Peyer's patch (tissue), 4 donors: Measurements from ENCODE around the gene TPI1. TPM values are rescaled to one million over a fixed set of nuclear protein-coding genes. Genes with fewer than 3 reads are reported as not detected.

Source experiments
- DNase-seq, 3 donors: peaks; one replicate each; pipeline ENCODE4 v3.0.0-alpha.2; 2017 to 2019
- H3K27ac ChIP-seq, 4 donors: fragments of 200-600 bp; sonication (generic); one replicate each; pipeline ENCODE4 v1.5.1; 2016 to 2019
- H3K27me3 ChIP-seq, 2 donors: fragments of 200-600 bp; sonication (generic); one replicate each; pipeline ENCODE4 v1.5.1; 2019
- H3K36me3 ChIP-seq, 3 donors: fragments of 200-600 bp; sonication (generic); one replicate each; pipeline ENCODE4 v1.5.1; 2016 to 2019
- H3K4me1 ChIP-seq, 4 donors: fragments of 200-600 bp; sonication (generic); one replicate each; pipeline ENCODE4 v1.5.1; 2016 to 2019
- H3K4me3 ChIP-seq, 4 donors: fragments of 200-600 bp; sonication (generic); 1 replicate in 3 of 4; 2 replicates in 1 of 4; pipeline ENCODE4 v1.5.1; 2016 to 2019; ENCODE audit warnings: mild to moderate bottlenecking in 1 of 4
- H3K9me3 ChIP-seq, 4 donors: fragments of 200-600 bp; sonication (generic); one replicate each; pipeline ENCODE4 v1.5.1; 2016 to 2019; ENCODE audit warnings: mild to moderate bottlenecking in 1 of 4
- CTCF ChIP-seq, 6 experiments: fragments of 450-650 bp in 4 of 6; fragments of 200-600 bp in 2 of 6; sonication (generic) in 1 of 6; IDR thresholded peaks; one replicate each; pipeline ENCODE4 v1.5.1; 2017 to 2019; ENCODE audit warnings: antibody characterized with exemption in 6 of 6, mild to moderate bottlenecking in 3 of 6, moderate library complexity in 1 of 6
- POLR2A ChIP-seq, 2 donors: fragments of 450-650 bp; IDR thresholded peaks; one replicate each; pipeline ENCODE4 v1.5.1; 2017; ENCODE audit warnings: antibody characterized with exemption in 2 of 2, mild to moderate bottlenecking in 2 of 2, moderate library complexity in 2 of 2
- total RNA-seq, 4 donors: library from RNA; depleted of rRNA; stranded (reverse); fragments of >200 nt; gene quantifications; one replicate each; pipeline ENCODE4 v1.1.0, GENCODE V29; 2016

Gene TPI1
- total RNA-seq, 4 donors from 2014 or later: 591 to 1,061 (median 658) TPM

GRCh38 chr12:6820166-6820565, 47.2 kb upstream of the TPI1 start:
- TF ChIP-seq POLR2A (IDR thresholded peaks at IDR 0.05) (no peak), CTCF (IDR thresholded peaks at IDR 0.05) (no peak)
- no peaks in the 10 kb centered on the region for H3K27me3 ChIP-seq
- DNase-seq: no peak
- no peaks in the 10 kb centered on the region for H3K9me3 ChIP-seq
- no peaks in the 10 kb centered on the region for H3K4me1 ChIP-seq
- H3K27ac ChIP-seq: no peak overlapping the region
- H3K36me3 ChIP-seq: no peaks in the 10 kb centered on the region
- H3K4me3 ChIP-seq: no peak overlapping the region

GRCh38 chr12:6821591-6822425, 45.5 kb upstream of the TPI1 start, which contains the start of gene GPR162:
Gene GPR162 (plus strand): TSS chr12:6821821. CDS start chr12:6823899, 2,078 bp downstream.
- peak within 1 kb of the TSS in 3 of 4 donors; percentile 17 to 76 (median 70) for H3K27ac ChIP-seq

GRCh38 chr12:6822426-6823135, 44.8 kb upstream of the TPI1 start:
- H3K4me3 ChIP-seq: peak overlapping the region in 2 of 4 donors; percentile 29 to 52
- TF ChIP-seq POLR2A (IDR thresholded peaks at IDR 0.05) (no peak), CTCF (IDR thresholded peaks at IDR 0.05) (no peak)

More at GRCh38 chr12:6821591-6822425, 45.5 kb upstream of the TPI1 start, which contains the start of gene GPR162:
- Histone ChIP-seq H3K4me3 (peak within 1 kb of the TSS; percentile 24 to 53 (median 40)), H3K27me3 (no peaks in the 10 kb centered on the region), H3K36me3 (no peaks in the 10 kb centered on the region), H3K9me3 (no peaks in the 10 kb centered on the region), H3K4me1 (peaks cover 0 to under 1% (median 0%) of the 10 kb centered on the region in 4 donors)
- no peak for TF ChIP-seq POLR2A (IDR thresholded peaks at IDR 0.05)
- TF ChIP-seq CTCF (IDR thresholded peaks at IDR 0.05): no peak
- DNase-seq: peak in 2 of 3 donors; percentile 54 to 56

GRCh38 chr12:6823182-6824084, 43.9 kb upstream of the TPI1 start:
- peaks cover 0 to 12% (median 3%) of the 10 kb centered on the region in 4 donors for H3K4me1 ChIP-seq
- H3K9me3 ChIP-seq: no peaks in the 10 kb centered on the region
- TF ChIP-seq CTCF (IDR thresholded peaks at IDR 0.05): no peak
- TF ChIP-seq POLR2A (IDR thresholded peaks at IDR 0.05): no peak
- H3K4me3 ChIP-seq: no peak overlapping the region
- H3K36me3 ChIP-seq: no peaks in the 10 kb centered on the region
- H3K27me3 ChIP-seq: no peaks in the 10 kb centered on the region
- no peak overlapping the region for H3K27ac ChIP-seq
- no peak for DNase-seq

More at GRCh38 chr12:6822426-6823135, 44.8 kb upstream of the TPI1 start:
- no peak for DNase-seq
- H3K9me3 ChIP-seq: no peaks in the 10 kb centered on the region
- H3K36me3 ChIP-seq: no peaks in the 10 kb centered on the region
- no peaks in the 10 kb centered on the region for H3K27me3 ChIP-seq
- H3K27ac ChIP-seq: no peak overlapping the region
- peaks cover 0 to 8% (median 0%) of the 10 kb centered on the region in 4 donors for H3K4me1 ChIP-seq
